HG03159 (cell line): Measurements from ENCODE around the gene CNNM3.
"Not testable (repeated sequence)": the region's sequence is repeated elsewhere in the genome, so short reads cannot be mapped to it uniquely, and the experiment has no call there.

Source experiments
- ATAC-seq: cut with Tn5 transposase; IDR thresholded peaks from one replicate; pipeline ENCODE4 v1.9.1; 2021; ENCODE audit warnings: mild to moderate bottlenecking, moderate library complexity; ENCODE audit not compliant: unreplicated experiment

The CNNM3 gene

DNA sequence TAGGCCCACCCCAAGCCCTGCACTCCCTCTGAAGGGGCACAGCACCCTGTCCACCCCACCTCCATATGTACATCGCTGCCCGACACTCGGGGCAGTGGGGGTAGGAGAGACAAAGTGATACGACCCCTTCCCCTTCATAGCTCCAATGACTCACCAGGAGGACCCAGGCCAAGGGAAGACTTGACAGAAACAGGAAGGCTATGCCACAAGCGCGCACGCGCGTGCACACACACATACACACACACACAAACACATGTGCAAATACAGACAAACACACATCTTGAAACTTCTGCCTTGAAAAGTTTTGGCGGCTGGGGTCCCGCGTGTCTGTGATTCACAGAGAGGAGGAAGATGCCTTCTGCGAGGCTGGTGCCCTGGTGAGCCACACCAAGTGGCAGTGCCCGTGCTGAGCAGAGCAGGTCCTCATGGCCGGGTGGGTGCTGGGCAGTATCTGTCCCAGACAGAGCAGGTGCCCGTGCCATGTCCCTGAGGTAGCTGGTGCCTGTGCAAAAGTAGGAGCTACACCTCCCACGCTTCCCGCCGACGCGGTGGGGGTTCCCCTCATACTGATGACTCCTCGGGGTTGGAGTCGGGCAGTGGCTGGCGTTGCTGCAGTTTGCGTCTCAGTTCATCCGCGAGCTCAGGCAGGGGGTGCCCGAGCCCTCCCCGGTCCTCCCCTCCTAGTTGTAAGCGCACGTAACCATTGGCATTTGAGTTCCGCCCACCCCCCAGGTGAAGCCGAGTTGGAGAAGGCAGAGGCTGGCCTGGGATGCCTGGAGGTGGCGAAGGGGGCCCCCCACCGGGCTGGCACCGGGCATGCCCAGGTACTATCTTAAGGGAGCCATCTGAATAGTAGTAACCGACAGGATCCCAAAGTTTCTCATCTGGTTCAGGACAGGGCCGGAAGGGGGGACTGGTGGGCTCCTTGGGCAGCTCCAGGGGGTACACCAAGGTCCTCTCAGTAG lies 44.3 kb downstream of the CNNM3 start:
- no peak for ATAC-seq

DNA sequence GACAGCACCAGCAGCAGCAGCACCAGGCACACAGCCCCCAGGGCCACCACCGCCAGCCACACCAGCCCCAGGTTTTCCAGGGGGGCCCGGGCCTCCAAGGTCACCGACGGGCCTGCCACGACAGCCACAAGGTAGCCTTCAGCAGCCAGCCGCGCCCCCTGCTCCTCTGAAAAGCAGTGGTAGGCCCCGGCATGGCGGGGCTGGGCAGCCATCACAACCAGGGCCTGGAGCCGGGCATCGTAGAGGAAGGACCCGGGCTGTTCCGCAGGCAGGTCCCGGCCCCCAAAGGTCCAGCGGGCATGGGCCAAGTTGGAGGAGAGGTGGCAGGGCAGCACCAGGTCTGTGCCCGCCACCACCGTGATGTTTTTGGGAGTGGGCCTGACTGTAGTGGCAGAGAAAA lies 45.0 kb downstream of the CNNM3 start:
- no peak for ATAC-seq

DNA sequence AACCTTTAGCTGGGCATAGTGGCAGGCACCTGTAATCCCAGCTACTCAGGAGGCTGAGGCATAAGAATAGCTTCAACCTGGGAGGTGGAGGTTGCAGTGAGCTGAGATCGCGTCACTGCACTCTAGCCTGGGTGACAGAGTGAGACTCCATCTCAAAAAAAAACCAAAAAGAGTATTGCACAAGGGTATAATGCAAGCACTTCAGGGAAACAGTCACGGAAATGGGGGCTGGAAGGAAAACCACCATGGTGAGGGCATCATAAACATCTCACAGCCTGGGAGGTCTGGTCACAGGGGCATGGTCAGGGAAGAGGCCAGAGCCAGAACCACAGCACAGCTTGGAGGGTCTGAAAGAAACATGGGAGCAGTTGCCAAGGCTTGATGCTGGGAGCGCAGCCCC lies 47.0 kb downstream of the CNNM3 start:
- ATAC-seq = not testable (repeated sequence)

DNA sequence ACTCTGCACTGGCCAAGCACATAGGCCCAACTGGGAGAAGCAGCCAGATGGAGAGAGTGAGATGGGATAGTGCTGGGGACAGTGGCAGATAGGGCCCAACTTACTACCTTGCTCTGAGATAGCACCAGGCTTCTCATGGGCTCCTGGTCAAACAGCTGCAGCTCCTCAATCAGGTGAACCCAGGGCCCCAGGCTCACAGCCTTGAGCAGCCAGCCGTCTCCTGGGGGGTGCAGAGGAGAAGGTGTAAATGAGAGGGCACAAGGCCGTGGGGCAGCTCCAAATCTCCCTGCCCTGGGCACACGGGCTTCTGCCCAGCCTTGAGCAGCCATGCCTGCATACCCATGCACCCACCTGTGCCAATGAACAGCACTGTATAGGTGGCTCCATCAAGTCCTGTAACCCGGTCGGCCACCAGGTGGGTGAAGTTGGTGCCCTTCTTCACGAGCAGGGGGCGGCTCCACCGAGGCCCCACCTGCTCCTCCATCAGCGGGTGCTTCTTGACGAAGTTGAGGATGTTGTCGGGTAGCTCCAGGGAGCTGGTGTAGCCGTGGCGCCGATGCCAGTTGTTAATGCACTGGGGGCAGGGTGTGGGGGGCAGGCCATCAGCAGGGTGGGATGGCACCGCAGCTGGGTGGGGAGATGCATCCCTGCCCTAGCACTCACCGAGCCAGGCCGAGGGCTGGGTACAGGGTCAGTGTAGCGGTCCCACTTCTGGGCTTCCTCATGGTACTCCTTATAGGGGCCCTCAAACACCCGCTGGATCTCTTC lies 47.7 kb downstream of the CNNM3 start:
- ATAC-seq = no peak

DNA sequence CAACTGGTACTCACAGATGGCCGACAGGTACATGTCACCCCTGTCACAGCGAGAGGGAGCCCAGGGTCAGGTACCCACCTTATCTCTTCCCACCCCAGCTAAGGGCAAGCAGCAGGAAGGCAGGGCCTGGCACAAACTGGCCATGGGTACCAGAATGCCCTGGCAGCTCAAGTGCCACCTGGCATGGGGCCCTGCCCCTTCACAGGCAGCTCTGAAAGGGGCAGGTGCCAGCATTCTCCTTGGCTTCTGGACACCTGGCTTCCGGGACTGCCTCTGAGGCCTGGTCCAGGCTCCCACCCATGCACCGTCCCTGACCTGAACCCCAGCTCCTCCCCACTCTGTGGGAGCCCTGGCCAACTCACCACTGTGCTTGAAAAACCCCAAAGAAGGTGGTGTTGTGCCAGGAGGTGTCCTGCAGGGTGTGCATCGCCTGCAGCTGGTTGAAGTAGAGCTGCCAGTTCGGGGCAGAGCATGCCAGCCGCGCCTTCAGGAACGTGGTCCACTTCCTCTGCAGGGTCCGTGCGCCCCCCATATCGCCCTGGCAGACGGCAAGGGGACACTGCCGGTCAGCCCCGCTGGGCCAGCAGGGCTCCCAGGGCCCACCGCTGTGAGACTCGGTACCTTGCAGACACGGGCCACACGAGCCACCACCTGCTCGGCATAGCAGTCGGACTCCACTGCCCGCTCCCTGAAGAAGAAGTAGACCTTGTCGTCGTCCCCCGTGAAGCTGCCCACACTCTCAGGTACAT lies 48.4 kb downstream of the CNNM3 start:
- ATAC-seq = no peak

DNA sequence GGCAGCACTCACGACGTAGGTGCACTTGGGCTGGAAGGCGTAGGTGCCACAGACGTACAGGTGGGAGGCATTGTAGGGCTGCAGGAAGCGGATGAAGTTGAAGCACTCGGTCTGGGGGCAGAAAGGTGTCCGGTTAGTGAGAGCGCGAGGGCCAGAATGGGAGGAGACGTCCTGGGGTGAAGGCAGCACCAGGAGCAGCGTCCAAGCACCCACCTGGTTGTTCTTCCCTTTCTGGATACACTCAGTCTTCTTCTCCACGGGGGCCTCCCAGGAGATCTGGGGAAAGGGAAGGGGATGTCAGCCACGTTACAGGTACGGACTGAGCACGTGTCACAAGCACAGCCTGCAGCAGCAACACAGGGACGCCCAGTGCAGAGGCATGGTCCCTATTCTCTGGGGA lies 49.6 kb downstream of the CNNM3 start:
- no peak for ATAC-seq

DNA sequence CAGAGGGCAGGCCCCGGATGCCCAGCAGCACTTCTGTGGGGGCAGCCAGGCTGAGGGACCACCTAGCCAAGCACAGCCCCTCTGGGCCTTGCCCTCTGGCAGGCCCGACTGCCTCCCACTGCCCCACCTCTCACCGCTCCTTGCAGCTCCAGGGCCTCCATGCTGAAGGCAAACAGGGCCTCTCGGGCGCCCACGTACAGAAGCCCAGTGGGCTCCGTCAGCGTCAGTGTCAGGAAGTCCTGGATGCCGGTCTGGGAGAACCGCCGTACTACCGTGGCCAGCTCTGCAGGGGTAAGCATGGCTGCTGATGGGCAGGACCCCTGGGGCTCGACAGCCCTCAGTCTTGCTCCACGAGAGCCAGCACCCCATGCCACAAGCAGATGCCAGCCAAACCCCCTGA lies 50.1 kb downstream of the CNNM3 start:
- ATAC-seq = no peak

DNA sequence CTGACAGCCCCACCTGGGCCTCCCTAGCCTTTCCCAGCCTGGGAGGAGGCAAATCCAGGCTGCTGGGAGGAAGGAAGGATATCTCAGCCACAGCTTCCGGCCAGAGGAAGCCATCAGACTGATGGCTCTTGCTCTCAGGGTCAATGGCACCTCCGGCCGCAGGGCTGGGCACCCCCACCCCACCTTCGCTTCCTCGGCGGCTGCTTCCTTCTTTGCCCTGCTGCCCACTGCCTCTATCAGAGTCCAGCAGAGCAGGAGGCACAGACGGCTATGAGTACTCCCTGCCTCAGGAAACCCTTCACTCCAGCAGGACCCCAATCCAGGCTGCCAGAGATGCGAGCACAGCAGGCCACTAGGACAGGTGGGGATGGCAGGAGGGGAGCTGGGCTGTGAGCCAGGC lies 50.5 kb downstream of the CNNM3 start:
- ATAC-seq = no peak

DNA sequence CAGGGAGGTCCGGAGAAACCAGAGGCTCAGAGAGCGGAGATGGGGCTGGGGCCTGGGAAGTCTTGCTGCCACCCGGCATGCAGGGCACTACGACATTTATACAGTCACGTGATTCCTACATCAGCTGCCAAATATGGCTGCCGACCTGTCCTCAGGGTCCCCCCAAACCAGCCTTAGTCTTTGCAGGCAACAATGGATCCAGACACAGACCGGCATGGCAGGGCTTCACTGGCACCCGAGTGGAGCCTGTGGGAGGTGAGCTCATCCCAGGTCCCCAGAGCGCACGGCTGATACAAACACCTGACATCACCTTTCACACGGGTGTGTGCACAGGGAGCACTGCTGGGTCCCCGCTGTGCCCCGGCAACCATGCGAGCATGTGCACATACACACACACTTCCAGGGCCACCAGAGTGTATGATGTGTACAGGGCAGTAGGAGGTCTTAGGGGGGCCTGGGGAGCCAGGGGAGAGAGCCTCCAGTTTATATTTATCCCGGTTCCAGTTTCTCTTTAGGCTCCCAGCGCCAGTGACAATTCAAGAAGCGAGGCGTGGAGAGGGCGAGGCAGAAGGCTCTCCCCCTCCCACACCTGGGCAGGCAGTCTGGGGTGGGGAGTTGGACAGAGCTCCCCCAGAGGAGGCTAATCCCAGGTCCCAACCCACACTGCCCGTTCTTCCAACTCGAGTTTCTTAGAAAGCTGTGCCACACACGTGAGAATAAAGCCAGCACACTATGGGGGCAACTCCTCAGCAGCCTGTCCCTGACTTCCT lies 51.1 kb downstream of the CNNM3 start:
- no peak for ATAC-seq

DNA sequence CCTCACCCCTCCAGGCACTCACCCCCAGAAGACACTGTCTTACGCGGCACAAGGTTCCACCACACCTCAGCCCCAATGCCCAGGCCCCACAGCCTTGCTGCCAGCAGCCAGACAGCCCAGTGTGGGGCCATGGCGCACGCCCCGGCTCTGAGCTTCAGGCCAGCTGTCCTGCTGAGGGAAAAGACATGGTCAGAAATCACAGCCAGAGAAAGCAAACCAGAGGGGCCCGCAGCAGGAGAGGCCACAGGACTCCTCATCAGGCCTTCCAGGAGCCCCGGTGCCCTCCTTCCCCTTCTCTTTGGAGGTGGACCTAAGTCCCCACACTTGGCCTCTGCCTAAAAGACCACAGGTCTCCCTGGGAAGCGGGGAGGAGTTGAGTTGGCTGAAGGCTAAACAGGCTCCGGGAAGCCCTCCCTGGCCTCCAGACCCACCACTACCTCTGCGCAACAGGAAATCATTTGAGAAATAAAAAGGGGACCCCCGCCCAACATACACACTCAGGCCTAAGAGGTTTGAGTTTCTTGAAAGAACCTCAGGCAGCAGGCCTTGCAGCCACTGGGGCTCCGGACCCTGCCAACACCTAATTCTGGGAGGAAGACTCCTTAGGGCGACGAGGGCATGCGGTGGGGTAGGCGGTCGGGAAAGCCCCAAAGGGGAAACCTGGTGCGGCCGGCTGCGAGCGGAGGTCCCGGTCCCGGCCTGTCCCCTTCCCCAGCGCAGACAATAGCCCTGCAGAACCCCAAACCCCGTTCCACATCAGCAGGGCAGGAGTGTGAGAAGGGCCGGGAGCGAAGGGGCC lies 51.9 kb downstream of the CNNM3 start:
- ATAC-seq = no peak

DNA sequence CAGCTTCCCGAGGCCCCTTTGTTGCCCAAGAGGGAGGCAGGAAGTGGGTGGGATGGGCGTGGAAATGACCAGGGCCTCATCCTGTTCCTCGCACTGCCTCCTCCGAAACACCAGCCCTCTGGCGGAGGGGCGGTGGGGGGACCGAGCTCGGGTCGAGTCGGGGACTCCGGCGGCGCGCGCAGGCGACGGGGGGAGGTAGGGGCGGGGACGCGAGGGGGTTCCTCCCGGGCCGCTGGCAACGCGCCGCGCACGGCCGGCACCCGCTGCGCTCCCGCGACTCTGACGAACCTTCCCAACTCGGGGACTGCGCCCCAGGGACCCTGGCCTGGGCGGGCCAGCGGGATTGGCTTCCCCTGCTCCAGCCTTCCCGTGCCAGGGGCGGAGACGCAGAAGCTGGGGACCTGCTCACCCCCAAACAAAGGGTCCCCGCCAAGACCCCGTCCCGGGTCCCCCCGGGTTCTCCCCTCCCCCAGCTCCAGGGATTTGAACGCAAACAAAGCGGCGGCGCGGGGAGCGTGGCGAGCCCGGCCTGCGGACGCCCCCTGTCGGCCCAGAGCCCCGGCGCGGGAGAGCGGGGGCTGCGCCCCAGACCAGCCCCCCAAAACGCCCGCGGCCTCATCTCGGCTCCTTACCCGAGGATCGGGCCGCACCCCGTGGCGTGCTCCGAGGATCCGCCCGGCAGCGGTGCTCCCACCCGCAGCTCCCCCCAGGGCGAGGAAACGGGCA lies 52.6 kb downstream of the CNNM3 start:
- ATAC-seq = peak; percentile 39

DNA sequence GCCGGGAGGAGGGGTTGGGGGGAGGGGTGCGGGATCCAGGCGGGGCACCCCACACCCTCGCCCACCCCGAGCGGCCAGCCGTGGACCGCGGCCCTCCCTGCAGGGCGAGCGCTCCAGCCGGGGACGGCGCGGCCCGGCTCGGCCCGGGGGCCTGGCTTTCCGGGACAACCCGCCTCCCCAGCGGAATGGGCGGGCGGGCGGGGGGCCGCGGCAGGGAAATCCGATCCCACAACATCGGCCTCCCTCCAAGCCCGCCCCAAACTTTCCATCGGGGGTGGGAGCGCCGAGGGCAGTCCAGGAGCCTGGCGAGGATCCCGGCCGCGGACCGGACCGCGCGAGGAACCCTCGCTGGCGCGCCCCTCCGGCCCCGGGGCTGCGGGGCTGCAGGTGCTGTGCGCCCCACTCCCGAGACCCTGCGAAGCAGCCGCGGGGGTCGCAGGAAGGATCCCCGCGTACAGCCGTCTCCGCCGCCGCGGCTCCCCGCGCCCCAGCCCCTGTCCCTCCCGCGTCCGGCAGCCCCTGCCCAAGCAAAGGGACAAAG lies 53.3 kb downstream of the CNNM3 start:
- peak; percentile 5 for ATAC-seq

DNA sequence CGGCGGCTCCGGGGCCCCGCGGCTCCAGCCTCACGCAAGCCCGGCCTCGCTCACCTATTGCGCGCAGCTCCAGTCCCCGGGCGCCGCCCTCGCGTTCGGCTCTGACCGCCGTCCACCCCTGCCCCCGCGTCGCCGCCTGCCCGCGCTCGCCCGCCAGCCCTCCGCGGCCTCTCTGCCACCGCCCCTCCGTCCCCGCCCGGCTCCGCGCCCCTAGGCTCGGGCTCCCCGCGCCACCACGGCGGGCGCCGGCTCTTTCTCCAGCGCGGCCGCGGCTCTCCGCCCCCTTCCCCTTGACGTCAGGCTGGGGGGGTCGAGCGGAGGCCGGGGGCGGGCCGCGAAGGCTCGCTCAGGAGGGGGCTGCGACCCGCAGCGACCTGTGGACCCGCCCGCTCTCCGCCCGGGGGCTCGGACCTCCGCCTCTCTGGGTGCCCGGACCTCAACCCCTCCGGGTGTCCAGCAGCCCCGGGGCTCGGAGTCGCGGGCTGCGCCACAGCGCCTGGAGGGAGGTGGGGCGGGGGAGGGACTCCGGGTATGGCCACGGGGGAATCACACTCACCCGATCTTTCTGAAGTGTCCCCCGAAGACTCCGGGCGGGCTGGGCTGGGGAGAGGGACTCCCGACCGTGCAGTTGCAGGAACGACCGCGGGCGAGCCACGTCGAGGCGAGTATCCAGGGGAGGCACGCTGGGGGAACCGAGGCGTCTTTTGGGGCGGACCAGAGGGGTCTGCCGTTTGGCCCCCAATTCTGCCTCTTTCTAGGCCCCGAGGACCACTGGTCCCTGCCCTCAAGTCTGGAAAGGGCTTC lies 54.0 kb downstream of the CNNM3 start, which contains the start of gene SEMA4C:
Gene SEMA4C, minus strand, starts transcription at position 259 of the 804 bp plus-strand sequence. CDS start 2,194 bp downstream, outside the sequence.
- no peak for ATAC-seq

DNA sequence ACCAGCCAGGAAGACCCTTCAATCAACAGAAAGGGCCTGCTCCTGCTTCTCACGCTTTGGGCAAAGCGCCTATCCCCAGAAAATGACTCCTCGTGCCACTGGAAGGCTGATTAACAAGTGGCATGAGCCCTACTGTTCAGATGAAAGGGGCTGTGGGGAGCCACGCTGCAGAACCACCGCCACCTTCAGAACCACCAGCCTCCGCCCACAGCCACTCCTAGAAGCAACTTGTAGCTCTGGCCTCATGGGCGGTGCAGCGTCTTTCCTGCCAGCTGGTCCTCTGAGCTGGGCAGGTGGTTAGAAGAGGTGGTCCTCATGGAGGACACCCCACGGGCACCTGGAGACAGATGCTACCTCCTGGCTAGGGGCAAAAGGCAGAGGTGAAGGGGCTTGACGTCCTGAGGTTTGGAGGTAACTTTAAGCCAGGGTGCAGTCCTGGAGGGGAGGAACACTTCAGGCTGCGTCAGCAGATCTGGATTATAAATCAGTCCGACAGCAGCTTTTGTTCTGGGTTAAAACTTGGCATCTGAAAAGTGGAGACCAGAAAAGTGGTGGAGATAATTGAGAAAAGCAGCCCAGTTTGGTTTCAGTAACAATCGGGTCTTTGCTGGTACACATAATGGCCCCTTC lies 54.7 kb downstream of the CNNM3 start:
- no peak for ATAC-seq

DNA sequence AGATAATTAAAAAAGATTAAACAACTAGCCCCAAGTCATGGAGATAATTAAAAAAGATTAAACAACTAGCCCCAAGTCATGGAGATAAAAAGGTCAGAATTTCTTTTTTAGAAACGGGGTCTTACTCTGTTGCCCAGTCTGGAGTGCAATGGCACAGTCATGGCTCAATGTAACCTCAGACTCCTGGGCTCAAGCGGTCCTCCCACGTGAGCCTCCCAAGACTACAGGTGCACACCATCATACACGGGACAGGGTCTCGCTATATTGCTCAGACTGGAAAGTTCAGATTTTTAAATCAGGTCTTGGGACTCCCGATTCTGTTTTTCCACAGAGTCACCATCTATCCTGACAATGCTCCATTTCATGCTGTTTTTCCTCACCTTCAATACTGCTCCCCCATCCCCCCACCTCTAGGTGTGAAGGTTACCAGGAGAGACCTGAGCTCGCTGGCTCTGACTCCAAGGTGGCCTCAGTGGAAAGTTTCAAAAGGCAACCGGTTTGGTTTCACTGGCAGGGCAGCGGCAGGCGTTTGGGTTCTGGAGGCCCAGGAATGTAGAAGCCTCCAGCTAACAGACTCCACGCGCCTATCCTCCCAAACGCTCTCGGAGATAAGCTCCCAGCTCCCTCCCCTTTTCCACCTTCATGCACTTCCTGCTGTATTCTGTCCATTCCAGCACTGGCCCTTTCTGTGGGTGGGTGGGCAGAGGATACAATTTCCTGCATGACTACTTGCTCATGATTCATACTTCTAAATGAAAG lies 56.7 kb downstream of the CNNM3 start:
- no peak for ATAC-seq

DNA sequence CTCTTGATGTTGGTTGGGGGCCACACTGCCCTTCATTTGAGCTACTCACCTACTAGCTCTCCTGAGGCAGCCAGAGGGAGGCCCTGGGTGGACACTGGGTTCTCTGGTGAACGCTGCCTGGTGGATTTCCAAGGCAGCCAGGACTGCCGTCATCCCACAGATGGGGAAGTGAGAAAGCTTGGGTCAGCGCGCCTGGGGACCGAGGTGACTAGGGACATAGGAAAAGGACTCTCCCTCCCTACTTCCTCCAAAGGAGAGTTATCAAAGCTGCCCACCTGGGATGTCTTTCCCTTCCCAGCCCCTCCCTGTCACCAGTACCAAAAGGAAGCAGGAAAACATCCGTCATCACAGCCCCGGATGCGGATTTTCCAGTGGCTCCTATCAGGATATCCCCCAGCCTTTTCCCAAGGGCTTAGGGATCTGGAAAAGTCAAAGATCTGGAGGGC lies 57.6 kb downstream of the CNNM3 start:
- ATAC-seq = no peak
